HG02798 (cell line): ENCODE results near the gene PIGC.

ENCODE experiments used
- ATAC-seq: cut with Tn5 transposase; IDR thresholded peaks from one replicate; pipeline ENCODE4 v1.9.1; 2021; ENCODE audit warnings: mild to moderate bottlenecking; ENCODE audit not compliant: unreplicated experiment, poor library complexity

PIGC gene

DNA sequence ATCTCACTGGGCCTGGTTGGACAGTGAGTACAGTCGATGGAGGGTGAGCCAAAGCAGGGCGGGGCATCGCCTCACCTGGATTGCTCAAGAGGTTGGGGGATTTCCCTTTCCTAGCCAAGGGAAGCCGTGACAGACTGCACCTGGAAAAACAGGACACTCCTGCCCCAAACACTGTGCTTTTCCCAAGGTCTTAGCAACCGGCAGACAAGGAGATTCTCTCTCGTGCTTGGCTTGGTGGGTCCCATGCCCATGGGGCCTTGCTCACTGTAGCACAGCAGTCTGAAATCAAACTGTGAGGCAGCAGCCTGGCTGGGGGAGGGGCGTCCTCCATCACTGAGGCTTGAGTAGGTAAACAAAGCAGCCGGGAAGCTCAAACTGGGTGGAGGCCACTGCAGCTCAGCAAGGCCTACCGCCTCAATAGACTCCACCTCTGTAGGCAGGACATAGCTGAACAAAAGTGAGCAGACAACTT is 12.1 kb downstream of the PIGC start:
- ATAC-seq: no peak

DNA sequence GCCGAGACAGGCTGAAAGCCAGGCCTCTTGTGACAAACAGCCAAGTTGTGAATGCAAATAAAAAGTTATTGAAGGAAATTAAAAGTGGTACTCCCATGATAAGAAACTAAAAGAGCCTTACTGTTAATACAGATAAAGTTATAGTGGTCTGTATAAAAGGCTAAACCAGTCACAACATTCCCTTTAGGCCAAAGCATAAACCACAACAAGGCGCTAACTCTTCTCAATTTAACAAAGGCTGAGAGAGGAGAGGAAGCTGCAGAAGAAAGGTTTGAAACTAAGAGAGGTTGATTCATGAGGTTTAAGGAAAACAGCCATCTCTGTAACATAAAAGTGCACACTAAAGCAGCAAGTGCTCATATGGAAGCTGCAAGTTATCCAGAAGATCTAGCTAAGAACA is 12.7 kb downstream of the PIGC start:
- ATAC-seq: no peak

DNA sequence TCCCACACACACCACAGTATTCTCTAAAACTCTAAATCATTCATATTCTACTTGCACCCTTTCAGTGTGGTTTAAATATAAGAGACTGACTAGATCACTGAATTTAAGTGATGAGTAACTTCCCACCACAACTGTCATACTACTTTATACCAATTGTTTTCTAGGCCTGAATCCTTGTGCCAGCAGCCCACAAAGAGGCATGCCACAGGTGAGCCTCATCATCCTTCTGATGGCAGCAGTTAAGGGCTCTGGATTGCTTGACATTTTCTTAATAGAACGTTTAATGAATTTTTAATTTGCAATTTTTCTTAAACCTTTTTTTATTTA is 13.8 kb downstream of the PIGC start:
- ATAC-seq: no peak

DNA sequence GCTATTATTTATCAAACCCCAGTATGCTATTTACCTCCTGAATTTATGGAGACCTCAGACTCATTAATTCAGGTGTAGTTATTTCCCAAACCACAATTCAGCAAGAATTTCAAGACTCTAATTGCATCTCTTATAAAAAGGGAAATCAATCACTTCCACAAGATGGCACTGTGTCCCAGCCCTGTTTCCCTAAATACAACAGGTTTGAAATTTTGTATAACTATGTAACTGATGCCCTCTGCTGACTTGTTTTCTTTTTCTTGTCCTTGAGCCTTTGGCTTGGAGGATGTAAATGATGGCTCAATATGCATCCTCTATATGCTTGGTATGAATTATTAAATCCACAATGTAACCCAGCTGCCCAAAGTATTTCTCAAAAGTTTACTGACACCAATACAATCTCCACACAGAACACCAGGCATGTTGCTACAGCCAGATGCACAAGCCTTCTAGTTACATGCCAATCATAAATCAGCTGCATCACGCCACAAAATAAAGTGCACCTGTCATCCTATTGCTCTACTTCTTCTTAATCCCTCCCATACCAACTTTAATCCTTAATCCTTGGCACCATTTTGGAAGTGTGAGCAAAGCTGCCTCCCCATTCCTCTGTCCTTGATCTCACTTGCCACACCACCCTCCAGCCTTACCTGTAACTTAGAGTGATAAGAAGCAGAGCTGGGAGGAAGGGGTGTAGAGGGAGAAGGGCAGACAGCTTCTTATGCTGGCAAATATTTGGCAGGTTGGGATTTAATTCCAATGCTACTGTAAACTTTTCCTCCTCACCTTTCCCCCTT is 14.3 kb downstream of the PIGC start:
- ATAC-seq: no peak

DNA sequence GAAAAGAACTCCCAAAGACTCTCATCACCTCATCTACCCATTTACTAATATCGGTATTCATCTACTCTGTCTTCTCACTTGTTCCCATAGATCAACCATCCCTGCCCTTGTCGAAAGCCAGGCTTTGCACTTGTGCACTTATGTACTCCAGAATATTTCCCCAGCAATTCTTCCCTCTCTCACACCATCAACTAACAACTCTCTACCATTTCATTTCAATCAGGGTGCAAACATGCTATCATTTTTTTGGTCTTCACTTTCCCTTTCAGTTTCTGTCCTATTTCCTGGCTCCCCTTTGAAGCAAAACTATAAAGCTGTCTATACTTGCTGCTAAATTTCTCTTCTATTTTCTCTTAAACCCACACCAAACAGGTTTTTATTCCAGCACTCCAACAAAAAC is 16.7 kb downstream of the PIGC start:
- ATAC-seq: no peak

DNA sequence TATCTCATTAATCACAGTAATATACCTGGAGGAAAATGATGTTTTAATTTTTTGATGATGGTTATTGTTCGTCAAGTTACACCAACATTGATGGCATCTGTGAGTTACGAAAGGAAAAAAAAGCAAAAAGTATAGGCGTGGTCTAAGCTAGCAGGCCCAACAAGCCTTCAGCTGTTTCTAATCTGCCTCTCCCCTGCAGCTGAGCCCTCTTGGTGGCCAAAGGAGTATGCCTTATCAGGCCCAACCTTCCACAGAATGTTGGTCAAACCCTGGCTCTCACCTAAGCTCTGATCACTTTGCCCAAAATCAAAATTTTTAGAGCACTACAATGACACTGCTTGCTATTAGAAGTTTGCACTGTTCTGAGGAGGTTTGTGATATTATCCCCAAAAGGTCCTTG is 18.5 kb downstream of the PIGC start:
- no peak for ATAC-seq

DNA sequence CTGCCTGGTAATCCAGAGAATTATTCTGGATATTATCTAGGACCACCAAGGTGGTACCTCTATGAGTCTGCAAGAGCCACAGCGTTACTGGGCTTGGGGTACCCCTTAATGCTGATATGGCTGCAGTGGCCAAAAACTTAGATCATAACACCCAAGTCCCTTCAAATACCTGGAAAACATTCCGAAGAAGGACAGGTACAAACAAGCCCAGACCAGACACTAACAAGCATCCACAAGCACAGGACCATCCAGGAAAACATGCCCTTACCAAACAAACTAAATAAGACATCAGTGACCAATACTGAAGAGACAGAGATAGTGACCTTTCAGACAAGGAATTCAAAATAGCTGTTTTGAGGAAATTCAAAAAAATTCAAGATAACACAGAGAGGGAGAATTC is 20.5 kb downstream of the PIGC start:
- ATAC-seq: no peak

DNA sequence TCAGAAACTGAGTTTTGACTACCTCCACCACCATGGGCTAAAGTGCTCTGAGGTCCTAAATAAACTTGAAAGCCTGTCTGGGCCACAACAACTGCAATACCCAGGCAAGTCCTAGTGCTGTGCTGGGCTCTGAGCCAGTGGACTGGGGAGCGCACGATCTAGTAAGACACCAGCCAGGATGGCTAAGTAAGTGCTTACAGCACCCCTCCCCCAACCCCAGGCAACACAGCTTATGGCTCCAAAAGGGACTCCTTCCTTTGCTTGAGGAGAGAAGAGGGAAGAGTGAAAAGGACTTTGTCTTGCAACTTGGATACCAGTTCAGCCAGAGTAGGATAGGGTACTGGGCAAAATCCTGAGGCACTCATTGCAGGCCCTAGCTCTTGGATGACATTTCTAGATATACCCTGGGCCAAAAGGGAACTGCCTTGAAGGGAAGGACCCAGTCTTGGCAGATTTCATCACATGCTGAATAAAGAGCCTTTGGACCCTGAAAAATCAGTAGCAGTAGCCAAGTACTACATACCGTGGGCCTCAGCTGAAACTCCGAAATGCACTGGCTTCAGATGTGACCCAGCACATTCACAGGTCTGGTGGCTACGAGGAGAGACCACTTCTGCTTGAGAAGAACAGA is 21.8 kb downstream of the PIGC start:
- no peak for ATAC-seq

DNA sequence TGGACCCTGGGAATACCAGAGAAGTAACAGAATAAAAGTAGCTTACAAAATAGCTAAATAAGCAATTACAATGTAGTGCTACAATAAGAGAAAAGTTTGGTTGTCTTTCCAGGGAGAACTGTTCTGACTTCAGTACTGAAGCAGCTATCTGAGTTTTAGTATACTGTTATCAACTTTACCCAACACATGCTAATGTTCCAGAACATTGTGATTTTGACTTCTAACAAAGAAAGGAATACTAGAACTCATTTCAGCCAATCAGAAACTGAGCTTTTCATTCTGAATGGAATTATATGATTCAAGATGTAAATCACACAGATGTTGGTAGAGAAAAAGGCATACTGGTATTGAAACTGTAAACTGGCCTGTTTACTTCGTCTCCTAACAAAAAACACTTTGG is 23.5 kb downstream of the PIGC start, which contains the start of gene C1orf105:
Gene C1orf105 (plus strand): TSS at position 301 of the 400 bp plus-strand sequence. CDS start 201 bp downstream, outside the sequence.
- ATAC-seq: no peak

DNA sequence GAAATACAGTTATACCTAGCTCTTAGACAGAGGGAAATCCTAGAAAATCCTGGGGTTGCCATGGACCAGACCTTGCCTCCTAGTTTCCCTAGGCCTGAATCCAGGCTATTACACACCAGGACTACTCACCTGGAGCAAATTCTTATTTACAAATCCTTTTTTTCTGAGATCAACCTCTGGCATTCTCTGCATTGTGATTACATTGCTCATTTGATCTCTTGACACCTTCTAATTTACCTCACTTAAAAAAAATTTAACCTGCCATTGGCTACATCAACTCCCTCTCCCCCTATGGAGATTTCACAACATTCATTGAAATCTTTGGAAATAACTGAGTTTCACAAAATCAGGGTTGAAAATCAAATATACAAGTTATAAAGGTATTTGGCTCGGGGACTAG is 26.3 kb downstream of the PIGC start:
- ATAC-seq: no peak

DNA sequence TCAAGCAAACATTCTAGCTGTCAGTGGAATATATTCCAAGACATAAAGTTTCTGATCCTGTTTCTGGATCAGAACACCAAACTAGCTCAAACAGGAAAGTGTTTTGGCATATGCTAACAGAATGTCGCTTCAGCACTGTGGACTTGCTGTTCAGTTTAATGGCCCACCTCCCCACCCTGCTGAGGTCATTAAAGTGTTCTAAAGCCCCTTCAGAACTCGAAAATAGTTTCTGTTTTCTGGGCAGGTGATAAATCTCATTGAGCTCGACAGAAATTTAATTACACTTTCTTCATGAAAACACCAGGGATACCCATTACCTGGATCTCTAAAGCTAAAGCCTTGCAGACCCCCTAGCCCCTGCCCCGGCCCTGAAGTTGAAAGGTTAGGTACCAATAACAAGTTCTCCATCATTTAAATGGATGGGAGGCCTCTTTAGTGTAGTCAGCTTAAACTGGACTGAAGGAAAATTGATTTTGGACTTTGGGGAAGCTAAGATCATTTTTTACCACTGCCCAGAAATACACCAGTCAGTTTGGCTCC is 27.3 kb downstream of the PIGC start:
- ATAC-seq: no peak

DNA sequence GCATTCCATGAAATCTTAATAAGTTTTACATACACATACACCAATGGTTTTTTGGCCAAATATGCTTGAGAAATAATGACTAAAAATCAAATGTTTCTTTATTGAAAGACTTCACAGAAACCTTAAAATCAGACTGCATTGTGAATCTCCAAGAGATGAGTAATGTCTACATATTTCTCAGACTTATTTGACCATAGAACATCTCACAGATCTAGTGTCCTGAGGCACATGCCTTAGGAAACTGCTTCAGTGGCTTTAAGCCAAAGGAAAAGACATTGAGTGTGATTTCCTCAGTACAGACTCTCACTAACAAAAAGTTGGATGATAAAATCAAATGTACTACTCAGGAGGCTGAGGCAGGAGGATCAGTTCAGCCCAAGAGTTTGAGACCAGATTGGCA is 29.5 kb downstream of the PIGC start:
- ATAC-seq: no peak

DNA sequence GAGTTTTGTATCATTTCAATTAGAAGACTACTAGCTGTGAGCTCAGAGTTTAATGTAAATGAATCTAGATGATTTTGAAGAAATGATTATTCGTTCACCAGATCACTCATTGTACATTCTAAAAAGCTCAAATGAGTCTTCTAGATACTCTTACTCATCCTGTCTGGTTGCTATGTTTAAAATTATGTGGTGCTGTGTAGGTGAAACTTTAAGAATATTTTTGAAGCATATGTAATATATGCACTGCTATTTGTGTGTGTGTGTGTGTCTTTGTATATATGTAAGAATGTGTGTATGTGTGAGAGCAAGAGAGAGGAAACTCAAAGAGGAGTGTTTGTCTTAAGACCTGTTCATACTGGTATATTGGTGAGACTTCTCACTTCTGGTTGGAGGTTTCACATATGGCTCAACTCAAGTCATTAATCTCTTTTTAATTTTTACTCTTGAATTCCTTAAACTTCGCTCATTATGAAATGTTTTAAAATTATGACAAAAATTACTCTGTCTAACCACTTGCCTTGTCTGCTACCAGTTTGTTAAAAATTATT is 32.0 kb downstream of the PIGC start:
- ATAC-seq: no peak

DNA sequence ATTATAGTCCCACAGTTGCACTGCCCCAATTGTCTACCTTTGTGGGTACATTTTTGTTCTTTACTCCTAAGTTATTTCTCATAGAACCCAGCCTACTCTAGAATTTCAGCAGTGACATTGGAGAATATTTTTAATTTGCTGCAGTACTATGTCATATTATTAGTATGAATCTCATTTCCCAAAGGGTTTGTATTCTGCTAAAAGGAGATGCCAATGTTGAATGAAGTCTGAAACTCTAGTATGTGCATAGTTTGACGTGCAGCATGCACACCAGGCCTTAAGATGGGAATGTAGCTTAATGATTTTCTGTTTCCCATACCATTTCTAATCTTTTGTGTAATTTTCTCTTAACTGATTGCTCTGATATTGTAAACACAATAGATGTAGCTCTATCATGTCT is 33.8 kb downstream of the PIGC start:
- ATAC-seq: no peak

DNA sequence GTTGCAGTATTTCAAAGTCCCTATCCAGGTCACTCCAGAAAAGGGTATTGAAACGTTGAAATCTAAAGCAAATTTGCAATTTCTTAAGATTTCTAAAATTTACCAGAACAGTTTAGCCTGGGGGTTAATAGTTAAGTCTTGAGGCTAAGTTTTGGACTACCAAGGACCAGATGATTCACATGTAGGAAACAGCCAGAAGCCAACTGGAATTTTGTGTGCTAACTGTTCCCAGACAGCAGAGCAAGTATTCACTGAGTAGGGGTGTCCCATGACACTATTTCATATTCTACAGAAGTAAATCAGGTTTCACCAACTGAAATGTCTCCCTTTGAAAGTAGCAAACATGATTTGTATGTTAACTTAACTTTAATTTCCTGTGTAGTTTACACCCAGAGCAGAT is 34.9 kb downstream of the PIGC start:
- no peak for ATAC-seq

DNA sequence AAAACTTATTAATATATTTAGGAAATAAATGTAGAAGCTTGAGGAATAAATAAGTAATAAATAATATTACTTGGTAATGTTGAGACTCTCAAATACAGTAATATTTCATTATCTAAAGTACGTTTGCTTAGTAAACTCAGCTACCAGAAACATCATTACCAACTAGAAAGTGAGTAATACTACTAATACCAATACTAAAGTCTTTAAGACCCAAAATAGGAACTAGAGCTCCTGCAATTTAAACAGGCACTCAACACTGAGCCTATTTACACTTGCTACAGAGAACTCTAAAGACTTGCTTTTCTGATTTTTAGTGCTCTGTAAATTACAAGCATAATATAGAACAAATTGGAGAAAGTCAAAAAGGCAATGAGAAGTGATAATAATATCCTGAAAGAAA is 36.9 kb downstream of the PIGC start:
- ATAC-seq: no peak

DNA sequence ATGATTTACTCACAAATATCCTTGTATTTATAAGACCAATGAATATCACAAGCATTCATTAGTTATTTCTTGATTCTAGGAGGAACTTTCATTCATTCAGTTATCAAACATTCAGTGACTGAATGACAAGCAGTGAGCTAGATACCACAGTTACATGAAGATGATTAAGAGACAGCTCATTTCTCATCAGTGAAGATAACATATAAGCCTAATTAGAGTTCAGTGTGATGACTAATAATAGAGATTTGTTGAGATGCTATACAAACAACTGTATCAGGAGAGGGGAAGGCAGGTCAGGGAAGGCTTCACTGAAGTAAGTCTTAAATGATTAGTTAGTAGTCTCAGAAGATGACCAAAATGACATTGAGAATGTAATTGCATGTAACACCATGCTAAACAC is 38.0 kb downstream of the PIGC start:
- ATAC-seq: no peak

DNA sequence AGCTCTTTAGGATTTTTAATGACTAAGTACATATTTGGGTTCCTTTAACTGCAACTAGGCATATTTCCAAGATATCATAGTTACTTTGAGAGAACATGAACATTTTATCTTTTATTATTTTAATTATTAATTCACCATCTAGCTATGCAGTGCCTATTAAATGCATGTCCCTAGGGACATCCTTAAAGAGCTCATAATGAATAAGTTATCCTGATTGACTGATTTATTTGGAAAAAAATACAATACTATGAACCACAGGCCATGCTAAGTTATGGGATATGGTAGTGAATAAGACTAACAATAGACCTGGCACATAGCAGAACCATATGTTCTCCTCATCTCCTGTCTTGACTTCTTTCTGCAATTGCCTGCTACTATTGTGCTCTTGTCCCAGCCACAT is 39.7 kb downstream of the PIGC start:
- ATAC-seq: no peak

DNA sequence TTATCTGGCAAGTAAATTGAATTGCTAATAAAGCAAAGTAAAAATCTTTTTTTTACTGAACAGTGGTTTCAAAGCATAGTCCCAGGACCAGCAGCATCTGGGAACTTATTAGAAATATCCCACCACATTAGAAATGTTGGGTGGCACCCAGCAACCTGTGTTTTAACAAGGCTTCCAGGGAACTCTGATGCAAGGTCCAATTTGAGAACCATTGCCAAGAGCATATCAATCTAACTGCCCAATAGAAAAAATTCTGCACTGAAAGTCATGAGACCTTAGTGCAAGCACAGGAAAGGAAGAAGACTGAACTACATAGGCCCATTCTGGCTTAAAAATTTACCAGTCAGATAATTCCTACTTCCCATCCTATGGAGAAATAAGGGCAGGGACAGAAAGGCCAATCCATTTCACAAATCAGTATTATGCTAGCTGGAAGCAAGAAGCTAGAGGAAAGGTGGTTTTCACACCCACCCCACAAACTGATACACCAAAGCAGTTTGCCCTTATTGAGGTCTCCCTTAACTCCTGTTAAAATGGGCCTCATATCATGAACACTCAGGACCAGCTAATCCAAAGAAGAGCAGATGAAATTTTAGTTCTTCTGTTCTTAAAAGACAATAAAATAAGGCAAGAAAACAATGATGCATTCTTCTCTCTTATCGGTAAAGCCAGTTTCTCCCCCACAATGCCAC is 40.8 kb downstream of the PIGC start:
- ATAC-seq: no peak

DNA sequence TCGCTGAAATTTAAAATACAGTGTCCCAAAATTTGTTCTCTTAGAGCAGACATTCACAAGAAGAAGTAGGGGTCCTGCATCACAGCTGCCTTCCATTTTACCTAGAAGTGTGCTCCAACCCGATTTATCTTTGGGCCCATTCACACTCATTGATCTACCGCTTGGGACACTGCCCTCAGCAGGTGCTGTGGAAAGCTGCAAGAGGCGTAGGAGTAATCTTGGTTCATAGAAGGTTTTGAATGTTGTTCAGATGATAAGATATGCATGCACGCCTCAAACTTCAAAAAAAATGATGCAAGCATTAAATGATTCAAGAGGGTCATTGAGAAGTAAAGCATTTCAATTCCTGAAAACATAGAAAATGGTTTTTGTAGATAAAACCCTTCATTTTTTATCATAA is 42.0 kb downstream of the PIGC start:
- ATAC-seq: no peak

DNA sequence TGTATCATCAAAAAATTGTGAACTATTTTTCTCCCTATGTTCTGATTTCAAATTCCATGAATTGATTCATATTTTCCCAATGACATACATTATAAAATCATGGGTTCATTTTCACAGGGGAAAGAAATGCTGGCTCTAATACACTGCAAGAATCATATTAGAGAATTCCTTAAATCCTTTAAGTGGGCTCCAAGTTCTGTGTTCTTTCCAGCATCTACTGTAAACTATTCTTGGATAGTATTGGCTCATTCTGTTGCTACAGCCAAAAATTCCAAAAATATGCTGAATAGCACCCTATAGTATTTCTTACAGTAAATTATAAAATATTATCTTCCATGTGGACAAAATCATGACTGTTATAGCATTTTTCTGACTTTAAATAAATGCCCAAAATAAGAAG is 42.4 kb downstream of the PIGC start:
- no peak for ATAC-seq
